B cell (primary cell): ENCODE results near the gene ZNF532.
"Not testable (repeated sequence)": the region's sequence is repeated elsewhere in the genome, so short reads cannot be mapped to it uniquely, and the experiment has no call there.

Source experiments
- CTCF ChIP-seq: fragments of 200-600 bp; IDR thresholded peaks from one replicate; pipeline ENCODE4 v1.8.0; 2022; ENCODE audit warnings: antibody characterized with exemption, mild to moderate bottlenecking
- EZH2 ChIP-seq: IDR thresholded peaks from 2 replicates; pipeline ENCODE4 v1.6.1; 2012; ENCODE audit warnings: borderline replicate concordance, low read depth, mild to moderate bottlenecking, moderate library complexity, low read length; ENCODE audit not compliant: insufficient read depth, poor library complexity, severe bottlenecking

DNA sequence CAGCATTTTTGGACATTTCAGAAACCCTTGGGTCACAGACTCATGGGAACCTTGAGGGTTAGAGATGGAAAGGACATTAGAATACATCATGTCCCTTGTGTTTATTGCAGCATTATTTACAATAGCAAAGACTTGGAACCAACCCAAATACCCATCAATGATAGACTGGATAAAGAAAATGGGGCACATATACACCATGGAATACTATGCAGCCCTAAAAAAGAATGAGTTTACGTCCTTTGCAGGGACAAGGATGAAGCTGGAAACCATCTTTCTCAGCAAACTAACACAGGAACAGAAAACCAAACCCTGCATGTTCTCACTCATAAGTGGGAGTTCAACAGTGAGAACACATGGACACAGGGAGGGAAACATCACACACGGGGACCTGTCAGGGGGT, 160.9 kb downstream of the ZNF532 start:
- TF ChIP-seq CTCF, EZH2: not testable (repeated sequence)
